ENCODE data around the gene CSHL1. TPM values are rescaled to one million over a fixed set of nuclear protein-coding genes. Genes with fewer than 3 reads are reported as not detected.
A peak's percentile ranks its signal among the peaks of the same experiment; 100 is the strongest.

Gene CSHL1
- polyA plus RNA-seq (2013): not detected in 2 replicates

GRCh38 chr17:63911041-63911635 lies at the start of gene CSHL1:
TSS of gene CSHL1 (minus strand) at chr17:63911258. CDS start at chr17:63911196, 62 bp downstream.
- H4K8ac ChIP-seq (ENCODE audit: low read depth, low read length): no peak within 1 kb of the TSS
- H3K36me3 ChIP-seq (ENCODE audit: control insufficient read depth in 1 of 2, insufficient read depth in 2 of 2, low read length in 2 of 2): no peaks in the 10 kb centered on the region
- H2AK5ac ChIP-seq (ENCODE audit: low read length): no peak within 1 kb of the TSS
- no peak within 1 kb of the TSS for H2BK12ac ChIP-seq (ENCODE audit: low read length)
- no peak within 1 kb of the TSS for H3K4me2 ChIP-seq (ENCODE audit: low read length)
- H3K9me3 ChIP-seq (ENCODE audit: insufficient read depth, low read depth, low read length): no peaks in the 10 kb centered on the region
- H3K14ac ChIP-seq (ENCODE audit: low read length): no peak within 1 kb of the TSS
- no peak within 1 kb of the TSS for H3K18ac ChIP-seq (ENCODE audit: low read length)
- no peak within 1 kb of the TSS for H2AFZ ChIP-seq (ENCODE audit: insufficient read depth, low read length, poor library complexity)
- no peak for DNase-seq
- H3K27me3 ChIP-seq (ENCODE audit: insufficient read depth, low read length): no peaks in the 10 kb centered on the region
- H3K4me1 ChIP-seq (ENCODE audit: control insufficient read depth in 1 of 2, insufficient read depth in 2 of 2, low read length in 2 of 2): no peaks in the 10 kb centered on the region
- H4K91ac ChIP-seq (ENCODE audit: low read depth, low read length): no peak within 1 kb of the TSS
- no peaks in the 10 kb centered on the region for H3K79me2 ChIP-seq (ENCODE audit: control insufficient read depth, insufficient read depth, low read length, poor library complexity)
- no peak within 1 kb of the TSS for H2BK120ac ChIP-seq (ENCODE audit: insufficient read depth, low read length, poor library complexity)
- no peak within 1 kb of the TSS for H4K12ac ChIP-seq (ENCODE audit: low read depth, low read length)
- H2BK5ac ChIP-seq (ENCODE audit: low read depth, low read length, poor library complexity): no peak within 1 kb of the TSS
- H3K4me3 ChIP-seq (ENCODE audit: low read depth, low read length): no peak within 1 kb of the TSS
- no peak within 1 kb of the TSS for H3K9ac ChIP-seq (ENCODE audit: low read length)
- no CpG with 5 or more reads among the region's 15 CpGs for WGBS (ENCODE audit: extremely low coverage, insufficient coverage, insufficient read length)
- no peak within 1 kb of the TSS for H3K23ac ChIP-seq (ENCODE audit: low read length)
- no peak within 1 kb of the TSS for H3K27ac ChIP-seq (ENCODE audit: low read depth, low read length)
- no peaks in the 10 kb centered on the region for H3K79me1 ChIP-seq (ENCODE audit: low read length)
- no peak within 1 kb of the TSS for H3K4ac ChIP-seq (ENCODE audit: low read depth, low read length)

- no peak overlapping the region for H2BK120ac ChIP-seq (ENCODE audit: insufficient read depth, low read length, poor library complexity)
- peaks cover 4% of the 10 kb centered on the region for H3K9me3 ChIP-seq (ENCODE audit: insufficient read depth, low read depth, low read length)
- no peak for DNase-seq
- WGBS (ENCODE audit: extremely low coverage, insufficient coverage, insufficient read length): no CpG with 5 or more reads among the region's 7 CpGs
- H4K12ac ChIP-seq (ENCODE audit: low read depth, low read length): no peak overlapping the region
- H3K23ac ChIP-seq (ENCODE audit: low read length): no peak overlapping the region
- H3K36me3 ChIP-seq (ENCODE audit: control insufficient read depth in 1 of 2, insufficient read depth in 2 of 2, low read length in 2 of 2): no peaks in the 10 kb centered on the region
- H3K14ac ChIP-seq (ENCODE audit: low read length): no peak overlapping the region
- H3K27me3 ChIP-seq (ENCODE audit: insufficient read depth, low read length): no peaks in the 10 kb centered on the region
- no peak overlapping the region for H3K9ac ChIP-seq (ENCODE audit: low read length)
- no peak overlapping the region for H3K4me2 ChIP-seq (ENCODE audit: low read length)
- H3K4me1 ChIP-seq (ENCODE audit: control insufficient read depth in 1 of 2, insufficient read depth in 2 of 2, low read length in 2 of 2): no peaks in the 10 kb centered on the region
- H2BK5ac ChIP-seq (ENCODE audit: low read depth, low read length, poor library complexity): no peak overlapping the region
- no peaks in the 10 kb centered on the region for H3K79me2 ChIP-seq (ENCODE audit: control insufficient read depth, insufficient read depth, low read length, poor library complexity)
- no peak overlapping the region for H3K4ac ChIP-seq (ENCODE audit: low read depth, low read length)
- no peak overlapping the region for H2BK12ac ChIP-seq (ENCODE audit: low read length)
- no peak overlapping the region for H2AFZ ChIP-seq (ENCODE audit: insufficient read depth, low read length, poor library complexity)
- H3K27ac ChIP-seq (ENCODE audit: low read depth, low read length): no peak overlapping the region
- no peak overlapping the region for H3K18ac ChIP-seq (ENCODE audit: low read length)
- no peak overlapping the region for H4K8ac ChIP-seq (ENCODE audit: low read depth, low read length)
- no peak overlapping the region for H3K4me3 ChIP-seq (ENCODE audit: low read depth, low read length)
- H2AK5ac ChIP-seq (ENCODE audit: low read length): no peak overlapping the region
- H4K91ac ChIP-seq (ENCODE audit: low read depth, low read length): no peak overlapping the region
- no peaks in the 10 kb centered on the region for H3K79me1 ChIP-seq (ENCODE audit: low read length)
These were observed 49.4 kb upstream of the CSHL1 start for GRCh38 chr17:63960430-63960829.

GRCh38 chr17:63960006-63960405 lies 48.9 kb upstream of the CSHL1 start:
- Histone ChIP-seq H3K4ac (ENCODE audit: low read depth, low read length) (no peak overlapping the region), H4K12ac (ENCODE audit: low read depth, low read length) (no peak overlapping the region), H2BK12ac (ENCODE audit: low read length) (no peak overlapping the region), H3K4me1 (ENCODE audit: control insufficient read depth in 1 of 2, insufficient read depth in 2 of 2, low read length in 2 of 2) (no peaks in the 10 kb centered on the region), H4K8ac (ENCODE audit: low read depth, low read length) (no peak overlapping the region), H2AK5ac (ENCODE audit: low read length) (no peak overlapping the region), H3K23ac (ENCODE audit: low read length) (no peak overlapping the region), H3K4me2 (ENCODE audit: low read length) (no peak overlapping the region), H2BK120ac (ENCODE audit: insufficient read depth, low read length, poor library complexity) (no peak overlapping the region), H3K27me3 (ENCODE audit: insufficient read depth, low read length) (no peaks in the 10 kb centered on the region), H3K79me2 (ENCODE audit: control insufficient read depth, insufficient read depth, low read length, poor library complexity) (no peaks in the 10 kb centered on the region), H3K14ac (ENCODE audit: low read length) (no peak overlapping the region), H2AFZ (ENCODE audit: insufficient read depth, low read length, poor library complexity) (no peak overlapping the region), H3K4me3 (ENCODE audit: low read depth, low read length) (no peak overlapping the region), H3K9ac (ENCODE audit: low read length) (no peak overlapping the region), H4K91ac (ENCODE audit: low read depth, low read length) (no peak overlapping the region), H3K27ac (ENCODE audit: low read depth, low read length) (no peak overlapping the region), H3K18ac (ENCODE audit: low read length) (no peak overlapping the region), H3K79me1 (ENCODE audit: low read length) (no peaks in the 10 kb centered on the region), H3K36me3 (ENCODE audit: control insufficient read depth in 1 of 2, insufficient read depth in 2 of 2, low read length in 2 of 2) (no peaks in the 10 kb centered on the region), H3K9me3 (ENCODE audit: insufficient read depth, low read depth, low read length) (peaks cover 4% of the 10 kb centered on the region), H2BK5ac (ENCODE audit: low read depth, low read length, poor library complexity) (no peak overlapping the region)
- WGBS (ENCODE audit: extremely low coverage, insufficient coverage, insufficient read length): no CpG with 5 or more reads among the region's 9 CpGs
- DNase-seq: no peak

GRCh38 chr17:63956296-63956920 lies 45.4 kb upstream of the CSHL1 start:
- H3K79me2 ChIP-seq (ENCODE audit: control insufficient read depth, insufficient read depth, low read length, poor library complexity): no peaks in the 10 kb centered on the region
- no peaks in the 10 kb centered on the region for H3K36me3 ChIP-seq (ENCODE audit: control insufficient read depth in 1 of 2, insufficient read depth in 2 of 2, low read length in 2 of 2)
- no peak overlapping the region for H3K27ac ChIP-seq (ENCODE audit: low read depth, low read length)
- H3K4me3 ChIP-seq (ENCODE audit: low read depth, low read length): no peak overlapping the region
- no peak overlapping the region for H2AK5ac ChIP-seq (ENCODE audit: low read length)
- no peak overlapping the region for H4K12ac ChIP-seq (ENCODE audit: low read depth, low read length)
- H3K4me2 ChIP-seq (ENCODE audit: low read length): no peak overlapping the region
- H3K4ac ChIP-seq (ENCODE audit: low read depth, low read length): no peak overlapping the region
- DNase-seq: peak in 1 of 2 donors; percentile 16
- no peaks in the 10 kb centered on the region for H3K4me1 ChIP-seq (ENCODE audit: control insufficient read depth in 1 of 2, insufficient read depth in 2 of 2, low read length in 2 of 2)
- WGBS (ENCODE audit: extremely low coverage, insufficient coverage, insufficient read length): no CpG with 5 or more reads among the region's 5 CpGs
- no peak overlapping the region for H2BK120ac ChIP-seq (ENCODE audit: insufficient read depth, low read length, poor library complexity)
- no peaks in the 10 kb centered on the region for H3K79me1 ChIP-seq (ENCODE audit: low read length)
- no peak overlapping the region for H4K8ac ChIP-seq (ENCODE audit: low read depth, low read length)
- H2AFZ ChIP-seq (ENCODE audit: insufficient read depth, low read length, poor library complexity): no peak overlapping the region
- H3K9ac ChIP-seq (ENCODE audit: low read length): no peak overlapping the region
- no peak overlapping the region for H2BK5ac ChIP-seq (ENCODE audit: low read depth, low read length, poor library complexity)
- no peak overlapping the region for H3K23ac ChIP-seq (ENCODE audit: low read length)
- H2BK12ac ChIP-seq (ENCODE audit: low read length): no peak overlapping the region
- peaks cover 4% of the 10 kb centered on the region for H3K9me3 ChIP-seq (ENCODE audit: insufficient read depth, low read depth, low read length)
- no peak overlapping the region for H4K91ac ChIP-seq (ENCODE audit: low read depth, low read length)
- no peak overlapping the region for H3K14ac ChIP-seq (ENCODE audit: low read length)
- H3K27me3 ChIP-seq (ENCODE audit: insufficient read depth, low read length): no peaks in the 10 kb centered on the region
- H3K18ac ChIP-seq (ENCODE audit: low read length): no peak overlapping the region
